ENCODE results near the gene TFE3.

- TF ChIP-seq CTCF (IDR thresholded peaks at IDR 0.05) (no peak), POLR2AphosphoS5 (IDR thresholded peaks at IDR 0.05) (no peak)
Observed at GRCh38 chrX:49064735-49065134, 21.6 kb upstream of the TFE3 start.
